PC-9 (cell line): ENCODE measurements around the gene C16orf86.
A peak's percentile ranks its signal among the peaks of the same experiment; 100 is the strongest.

Source experiments
- CTCF ChIP-seq: fragments of 200-600 bp; sonication (generic); conservative IDR thresholded peaks from 2 replicates; pipeline ENCODE4 v1.6.1; 2017; ENCODE audit warnings: mixed run types, antibody characterized with exemption, mild to moderate bottlenecking, moderate library complexity
- EZH2 ChIP-seq: fragments of 200-600 bp; sonication (generic); IDR thresholded peaks from 2 replicates; pipeline ENCODE4 v1.8.0; 2017; ENCODE audit warnings: antibody characterized with exemption, low read depth

DNA sequence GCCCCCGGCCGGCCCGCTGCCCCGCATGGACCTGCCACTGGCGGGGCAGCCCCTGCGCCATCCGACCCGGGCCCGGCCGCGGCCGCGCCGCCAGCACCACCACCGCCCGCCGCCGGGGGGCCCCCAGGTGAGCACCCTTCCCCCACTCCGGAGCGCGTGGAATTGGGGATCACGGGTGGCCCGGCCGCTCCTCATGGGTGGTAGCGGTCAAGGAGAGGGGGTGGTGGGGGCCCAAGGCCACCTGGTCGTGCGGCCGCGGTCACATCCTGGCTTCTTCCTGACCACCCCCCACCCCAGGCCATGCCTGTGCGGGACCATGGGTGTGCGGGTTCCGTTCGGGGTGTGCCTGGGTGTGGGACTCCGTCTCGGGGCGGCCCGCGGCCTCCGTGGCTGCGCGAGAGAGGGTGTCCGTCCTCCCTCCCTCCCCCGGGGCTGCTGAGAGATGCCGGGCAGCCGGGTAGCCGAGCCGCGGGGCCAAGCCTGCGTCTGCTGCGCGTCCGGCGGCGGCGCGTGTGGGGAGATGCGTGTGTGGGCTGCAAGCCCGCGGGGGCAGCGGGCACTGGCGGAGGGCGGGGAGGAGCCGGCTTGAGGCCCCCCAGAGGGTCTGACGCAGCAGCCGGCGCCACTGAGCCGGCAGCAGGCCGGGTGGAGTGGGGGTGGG, 13.4 kb upstream of the C16orf86 start:
- TF ChIP-seq CTCF (peak; percentile 47), EZH2 (0 out of 2 replicates have a peak, but pooled peaks have one; percentile 53)
